Endometrium (tissue), 2 donors: ENCODE results near the gene CREBBP.

ENCODE experiments used
- FAIRE-seq: peaks from 2 replicates; lab custom pipeline; 2012; peaks lifted over from hg19 to GRCh38; lab: Jason Lieb, UNC
- donor health status: control.
- donor health status: control.

The CREBBP gene

DNA sequence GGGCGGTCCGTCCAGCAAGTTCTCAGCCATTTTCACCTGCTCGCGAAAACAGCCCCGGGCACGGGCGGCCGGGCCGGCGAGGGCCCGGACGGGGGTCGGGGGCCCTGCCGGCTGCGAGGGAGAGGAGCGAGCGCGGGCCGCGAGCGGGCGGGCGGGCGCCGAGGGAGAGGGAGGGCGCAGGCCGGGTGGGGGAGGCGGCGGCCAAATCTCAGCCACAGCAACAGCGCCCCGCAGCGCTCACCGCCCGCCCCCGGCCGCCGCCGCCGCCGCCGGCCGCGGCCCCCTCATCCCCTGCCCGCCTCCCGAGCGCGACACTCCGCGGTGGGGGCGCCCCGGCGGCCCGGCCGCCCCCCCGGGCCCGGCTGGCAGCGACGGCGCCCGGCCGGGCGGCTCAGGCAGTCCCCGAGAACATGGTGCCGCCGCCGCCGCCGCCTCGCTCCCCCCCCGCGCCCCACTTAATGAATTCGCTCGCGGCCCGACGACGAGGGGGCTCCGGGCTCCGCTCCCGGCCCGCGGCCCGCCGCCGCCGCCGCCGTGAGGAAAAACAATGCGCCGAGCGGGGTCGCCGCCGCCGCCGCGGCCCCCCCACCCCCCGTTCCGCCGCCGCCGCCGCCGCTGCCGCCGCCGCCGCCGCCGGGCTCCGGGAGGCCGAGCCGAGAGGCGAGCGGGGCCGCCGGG lies 487 bp downstream of the CREBBP start:
- FAIRE-seq: no peak

DNA sequence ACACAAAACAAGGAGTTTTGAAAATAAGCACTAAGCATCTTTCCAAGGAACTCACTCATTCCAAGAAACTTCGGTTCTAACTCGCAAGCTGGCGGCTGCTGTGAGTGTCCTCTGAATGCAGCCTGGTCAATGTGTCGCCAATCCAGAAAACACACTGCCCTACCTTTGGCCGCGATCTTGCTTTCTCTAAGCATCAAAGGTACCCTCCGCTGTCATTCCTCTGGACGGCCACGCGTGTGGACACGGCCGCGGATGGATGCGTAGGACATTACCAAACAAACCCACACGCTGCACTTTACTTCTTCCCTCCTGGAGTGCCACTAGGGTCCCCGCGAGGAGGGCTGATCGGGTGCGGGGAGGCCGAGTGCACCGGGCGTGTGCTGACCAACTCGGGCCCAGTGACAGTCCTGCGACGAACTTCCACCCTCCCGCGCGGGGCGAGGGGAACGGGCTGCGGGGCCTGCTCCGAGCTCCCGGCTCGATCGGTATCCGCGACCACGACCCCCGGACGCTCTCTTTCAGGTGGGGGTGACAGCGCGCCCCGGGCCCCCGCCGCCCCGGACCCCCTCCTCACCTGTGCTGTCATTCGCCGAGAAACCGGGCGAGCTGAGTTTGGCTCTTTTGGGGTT lies 1.1 kb downstream of the CREBBP start:
- FAIRE-seq: no peak

DNA sequence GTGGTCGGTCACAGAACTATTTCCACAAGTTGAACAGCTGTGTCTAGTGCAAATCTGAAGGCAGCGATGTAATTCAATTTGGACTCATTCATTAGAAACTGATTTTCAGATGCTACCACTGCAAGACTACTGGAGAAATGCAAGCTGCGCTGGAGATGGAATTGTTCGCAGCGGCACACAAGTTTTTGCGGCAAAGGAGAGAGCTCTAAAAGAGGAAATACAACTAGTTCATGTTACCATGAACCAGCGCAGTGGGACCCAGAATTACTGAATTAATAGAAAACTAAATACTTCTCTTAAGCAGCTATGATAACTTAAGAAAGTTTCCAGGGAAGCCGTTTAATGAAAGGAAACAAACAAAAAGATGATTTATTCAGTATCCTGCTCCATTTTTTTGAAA lies 1.9 kb downstream of the CREBBP start:
- no peak for FAIRE-seq

DNA sequence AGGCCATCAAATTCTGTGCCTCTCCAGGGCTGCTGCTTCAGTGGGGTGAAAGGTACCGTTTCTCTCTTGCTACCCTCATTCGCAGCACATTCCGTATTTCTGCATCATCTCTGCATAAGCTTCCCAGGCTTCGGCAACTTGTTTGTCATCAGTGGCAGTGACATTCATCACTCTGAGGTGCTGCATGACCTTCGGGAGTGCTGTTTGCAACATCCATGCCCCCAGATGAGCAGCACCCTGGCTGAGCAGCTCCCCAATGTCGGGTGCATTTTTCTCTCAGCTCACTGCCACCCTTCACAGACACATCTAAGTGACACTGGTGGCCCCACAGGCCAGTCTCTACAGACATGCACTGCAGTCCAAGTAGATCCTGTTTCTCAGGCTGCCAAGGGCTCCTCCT lies 3.8 kb downstream of the CREBBP start:
- no peak for FAIRE-seq

DNA sequence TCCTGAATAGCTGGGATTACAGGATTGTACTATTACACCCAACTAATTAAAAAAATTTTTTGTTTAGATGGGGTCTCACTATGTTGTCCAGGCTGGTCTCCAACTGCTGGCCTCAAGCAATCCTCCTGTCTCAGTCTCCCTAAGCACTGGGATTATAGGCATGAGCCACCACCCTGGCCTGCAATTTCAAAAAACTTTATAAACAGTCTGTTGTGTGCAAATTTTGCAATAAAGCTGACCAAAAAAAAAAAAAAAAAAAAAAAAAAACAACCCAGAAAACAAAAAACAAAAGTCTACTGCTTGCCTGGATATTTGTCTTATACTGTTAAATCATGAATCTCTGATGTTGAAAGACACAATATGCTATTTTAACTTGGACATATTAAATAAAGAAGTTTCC lies 4.4 kb downstream of the CREBBP start:
- no peak for FAIRE-seq

DNA sequence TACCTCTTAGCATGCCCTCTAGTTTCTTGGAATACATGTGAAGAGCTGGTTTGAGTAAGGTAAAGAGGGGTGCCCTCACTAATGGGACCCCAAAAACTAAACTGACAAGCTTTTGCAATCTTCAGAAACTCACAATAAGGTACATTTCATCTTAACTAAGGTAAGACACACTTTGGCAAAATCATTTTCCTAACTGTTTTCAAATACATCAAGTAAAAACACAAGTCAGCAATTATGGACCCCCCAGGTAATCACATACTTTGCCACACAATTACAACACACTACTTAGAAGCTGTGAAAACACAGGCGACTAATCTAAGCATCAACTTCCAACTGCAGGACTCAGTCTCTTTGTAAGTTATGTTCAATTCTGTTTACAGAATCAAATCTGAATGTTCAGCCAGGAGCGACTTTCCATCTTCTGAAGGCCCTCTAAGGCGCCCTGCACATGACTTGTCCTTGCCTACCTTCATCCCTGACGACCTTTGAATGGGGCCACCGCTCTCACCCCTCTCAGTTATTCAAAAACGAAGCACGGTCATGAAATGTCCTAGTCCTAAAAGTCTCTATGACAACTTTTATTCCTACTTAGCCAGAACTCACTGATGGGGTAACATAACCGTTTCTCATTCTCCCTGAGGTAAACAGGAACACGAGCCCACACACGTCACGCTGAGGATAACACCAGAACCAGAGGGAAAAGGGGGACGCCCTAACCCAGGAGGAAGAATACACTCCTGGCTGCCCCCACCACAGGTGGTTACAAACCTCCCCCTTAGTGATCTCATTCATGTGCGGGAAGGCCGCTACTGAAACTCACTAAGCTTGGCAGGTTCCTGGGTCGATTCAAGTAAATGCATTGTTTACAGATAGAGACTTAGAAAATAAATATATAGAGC lies 5.5 kb downstream of the CREBBP start:
- no peak for FAIRE-seq

DNA sequence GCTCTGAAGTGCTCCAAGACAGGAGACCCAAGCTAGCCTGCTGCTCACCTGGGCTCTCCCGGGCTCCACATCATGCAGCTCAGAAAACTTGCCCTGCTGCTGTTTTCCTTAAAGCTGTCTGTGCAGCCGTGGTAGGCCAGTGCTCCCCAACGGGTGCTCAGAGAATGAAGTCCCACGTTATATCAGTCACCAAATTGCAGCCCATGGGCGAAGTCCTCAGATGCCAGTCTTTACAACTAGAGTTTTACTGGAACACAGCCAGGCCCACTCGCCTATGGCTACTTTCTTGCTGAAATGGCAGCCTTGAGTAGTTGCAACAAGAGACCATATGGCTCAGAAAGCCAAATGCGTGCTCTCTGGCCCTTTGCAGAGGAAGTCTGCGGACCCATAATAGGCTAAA lies 6.3 kb downstream of the CREBBP start:
- FAIRE-seq: no peak

DNA sequence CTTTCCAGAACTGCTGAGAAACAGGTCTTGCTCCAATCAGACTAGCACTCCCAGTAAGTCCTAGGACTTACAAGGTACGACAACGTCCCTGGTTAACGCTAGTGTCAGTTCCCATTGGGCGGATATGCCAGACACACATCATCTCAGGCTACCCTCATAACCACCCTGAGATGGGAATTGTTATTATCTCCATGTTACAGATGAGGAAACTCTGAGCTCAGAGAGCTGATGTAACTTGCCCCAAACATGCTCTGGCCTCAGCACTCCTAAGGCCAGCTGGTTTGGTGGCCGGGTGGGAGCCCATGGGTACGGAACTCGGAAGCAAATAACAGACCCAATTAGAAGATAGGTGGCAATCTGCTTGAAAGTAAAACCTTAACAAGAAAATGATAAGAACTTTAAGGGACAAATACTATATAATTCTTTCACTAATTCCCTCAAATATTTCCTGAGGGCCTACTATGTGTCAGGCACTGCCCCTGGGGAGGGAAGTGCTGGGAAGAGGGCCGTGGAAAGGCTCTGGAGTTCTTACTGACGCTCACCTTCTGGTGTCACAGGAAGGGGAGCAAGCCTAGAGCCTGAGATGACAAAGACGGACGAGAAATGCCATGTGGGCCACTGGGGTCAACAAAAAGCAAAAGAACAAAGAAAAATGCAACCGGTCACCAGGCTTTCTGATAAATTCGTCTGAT lies 6.9 kb downstream of the CREBBP start:
- FAIRE-seq: no peak

DNA sequence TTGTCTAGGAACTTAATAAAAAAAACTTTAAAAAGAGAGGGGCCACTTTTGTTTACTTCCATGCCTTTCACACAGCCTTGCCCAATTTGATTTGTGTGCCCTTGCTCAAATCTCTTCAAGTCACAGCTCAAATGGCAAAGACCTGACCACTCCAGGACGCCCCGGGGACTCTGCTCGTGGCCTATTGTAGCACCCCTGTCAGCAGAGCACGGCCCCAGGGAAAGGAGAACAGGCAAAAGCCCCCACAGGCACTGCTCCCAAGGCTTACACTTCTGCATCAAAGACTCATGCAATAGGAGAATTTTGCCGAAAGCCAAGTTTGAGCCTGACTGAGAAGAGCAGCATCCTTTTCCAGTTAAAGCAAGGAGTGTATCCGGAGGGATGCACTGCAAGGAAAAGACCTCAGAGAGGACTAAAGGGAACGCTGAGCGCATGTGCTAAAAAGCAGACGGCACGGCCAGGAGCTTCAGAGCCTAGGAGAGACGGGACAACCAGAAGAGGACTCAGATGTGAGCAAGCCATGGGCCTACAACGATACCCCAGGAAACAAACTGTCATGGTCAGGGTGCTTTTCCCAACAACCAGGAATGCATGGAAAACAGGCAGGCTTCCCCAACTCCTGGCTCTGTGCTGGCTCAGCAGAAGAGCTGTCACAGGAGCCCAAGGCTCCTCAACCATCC lies 8.2 kb downstream of the CREBBP start:
- FAIRE-seq: no peak

DNA sequence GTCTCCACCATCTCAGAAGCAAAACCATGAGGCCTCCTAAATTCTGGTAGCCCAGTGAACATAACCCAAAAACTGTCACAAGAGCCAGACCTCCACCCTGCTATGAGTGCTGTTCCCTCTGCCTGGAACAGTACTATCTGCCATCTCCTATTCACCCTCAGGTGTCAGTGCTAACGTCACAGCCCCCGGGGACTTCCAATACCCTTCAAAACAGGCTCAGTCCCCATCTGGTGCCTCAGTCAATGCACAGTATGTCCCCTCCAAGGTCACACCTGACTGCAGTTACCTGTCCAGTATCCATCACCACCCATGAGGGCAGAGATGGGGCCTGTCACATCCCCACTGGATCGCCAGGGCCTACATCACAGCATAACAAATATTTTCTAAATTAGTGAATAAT lies 11.5 kb downstream of the CREBBP start:
- FAIRE-seq: no peak

DNA sequence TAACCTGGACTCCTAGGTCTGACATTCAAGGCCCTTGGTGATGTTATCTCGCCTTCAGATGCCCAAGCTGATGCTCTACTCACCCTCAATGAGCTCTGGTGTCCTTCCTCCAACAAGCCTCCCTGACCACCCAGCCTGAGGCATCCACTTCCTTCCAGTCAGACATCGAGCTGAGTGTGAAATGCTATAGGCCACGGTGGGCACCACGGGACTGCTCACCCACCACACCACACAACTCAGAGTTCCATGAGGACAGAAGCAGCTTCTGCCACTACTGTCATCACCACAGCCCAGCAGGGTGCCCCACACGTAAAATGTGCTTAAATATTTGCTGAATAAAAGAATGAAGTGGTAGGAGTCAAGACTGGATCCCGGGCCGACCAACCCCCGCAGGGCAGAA lies 12.0 kb downstream of the CREBBP start:
- no peak for FAIRE-seq

DNA sequence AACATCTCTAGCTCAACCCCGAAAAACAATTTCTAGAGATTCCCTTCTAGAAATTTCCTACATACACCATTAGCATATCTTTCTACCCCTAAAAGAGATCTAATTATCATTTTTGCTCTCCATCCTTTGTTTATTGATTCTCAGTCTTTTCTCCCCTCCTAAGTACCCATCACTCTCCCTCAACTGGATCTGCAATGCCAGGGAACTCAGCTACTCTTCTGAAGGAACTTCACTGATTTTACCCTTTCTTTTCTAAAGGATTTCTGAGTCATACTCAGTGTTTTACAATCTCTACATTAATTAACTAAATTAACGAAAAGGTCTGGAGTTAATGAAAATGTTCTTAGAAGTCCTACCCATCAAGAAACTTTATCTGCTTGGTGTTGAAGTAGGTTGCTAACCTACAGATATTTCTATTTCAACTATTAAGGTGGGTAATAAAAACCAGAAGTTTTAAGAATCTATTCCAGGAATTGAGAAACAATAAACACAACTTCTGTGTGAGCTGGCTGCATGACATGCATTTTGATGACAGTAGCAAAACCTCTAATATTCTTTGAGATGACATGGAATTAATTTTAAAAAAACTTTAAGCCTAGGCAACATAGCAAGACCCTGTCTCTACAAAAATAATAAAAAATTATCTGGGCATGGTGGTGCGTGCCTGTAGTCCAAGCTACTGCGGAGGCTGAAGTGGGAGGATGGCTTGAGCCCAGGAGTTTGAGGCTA lies 13.6 kb downstream of the CREBBP start:
- no peak for FAIRE-seq

DNA sequence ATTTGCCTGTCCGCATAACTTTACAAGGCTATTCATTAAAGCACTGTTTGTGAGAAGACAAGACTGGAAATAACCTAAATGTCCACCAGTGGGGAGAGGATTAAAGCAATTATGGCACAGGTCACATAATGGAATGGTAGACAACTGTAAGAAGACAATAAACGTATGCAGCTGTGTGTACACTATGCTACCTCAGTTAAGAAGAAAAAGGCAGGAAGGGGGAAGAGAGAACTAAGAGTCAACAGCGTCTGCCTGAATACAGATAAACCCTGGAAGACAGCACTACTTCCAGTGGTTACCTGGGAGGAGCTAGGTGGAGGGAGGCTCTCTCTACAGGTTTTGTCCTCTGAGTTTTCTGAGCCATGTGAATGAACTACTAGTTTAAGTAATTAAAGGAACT lies 15.3 kb downstream of the CREBBP start:
- no peak for FAIRE-seq

DNA sequence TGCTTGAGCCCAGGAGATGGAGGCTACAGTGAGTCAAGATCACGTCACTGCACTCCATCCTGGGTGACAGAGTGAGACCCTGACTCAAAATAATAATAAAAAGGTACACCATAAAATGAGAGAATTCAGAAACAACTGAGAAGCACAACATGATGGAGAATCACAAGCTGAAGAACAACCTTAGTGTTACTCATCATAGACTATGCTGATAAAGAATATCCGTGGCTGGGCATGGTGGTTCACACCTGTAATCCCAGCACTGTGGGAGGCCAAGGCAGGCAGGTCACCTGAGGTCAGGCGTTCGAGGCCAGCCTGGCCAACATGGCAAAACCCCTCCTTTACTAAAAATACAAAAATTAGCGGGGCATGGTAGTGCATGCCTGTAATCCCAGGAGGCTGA lies 16.0 kb downstream of the CREBBP start:
- FAIRE-seq: no peak

DNA sequence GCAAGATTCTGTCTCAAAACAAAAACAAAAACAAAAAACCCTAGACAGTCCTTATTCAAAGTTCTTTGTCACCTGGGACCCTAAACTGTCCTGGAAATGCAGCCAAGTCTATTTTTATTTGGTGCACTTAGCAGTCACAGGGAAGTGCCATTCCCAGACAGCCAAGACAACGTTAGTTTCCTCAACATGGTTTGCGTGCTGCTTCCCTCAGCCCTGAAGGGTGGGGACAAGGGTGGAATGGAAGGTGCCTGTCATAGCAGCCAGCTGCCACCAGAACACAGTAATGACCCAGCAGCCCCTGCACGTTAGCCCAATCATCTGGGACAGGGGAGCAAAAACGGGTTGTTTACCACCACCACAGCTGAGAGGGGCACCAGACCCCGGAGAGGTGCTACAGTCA lies 16.9 kb downstream of the CREBBP start:
- FAIRE-seq: no peak

DNA sequence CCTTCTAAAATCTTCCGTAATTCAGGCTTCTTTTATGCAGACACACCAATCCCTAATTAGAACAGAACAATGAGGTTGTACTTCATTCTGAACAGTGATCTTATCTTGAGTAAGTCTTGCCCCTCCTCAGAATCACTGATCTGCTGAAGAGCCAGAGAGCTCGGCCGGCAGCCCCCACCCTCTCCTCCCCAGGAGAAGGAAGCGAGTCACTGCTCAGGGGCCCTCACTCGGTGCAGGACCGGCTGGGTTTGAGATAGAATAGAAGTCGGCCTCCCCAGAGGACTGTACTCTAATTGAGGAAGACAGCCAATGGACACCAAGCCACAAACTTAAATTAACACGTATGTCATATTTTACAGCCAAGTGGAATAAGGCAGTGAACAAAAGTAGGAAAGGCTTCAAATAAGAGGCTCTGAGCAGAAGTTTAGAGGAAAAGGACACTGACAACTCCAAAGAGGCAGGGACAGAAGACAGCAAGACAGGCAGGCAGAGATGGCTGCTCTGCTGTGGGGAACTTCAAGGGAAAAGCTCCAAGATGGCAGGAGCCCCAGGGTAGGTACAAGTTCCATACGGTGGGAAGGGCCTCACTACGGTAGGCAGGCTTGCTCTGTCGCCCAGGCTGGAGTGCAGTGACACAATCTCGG lies 18.6 kb downstream of the CREBBP start:
- no peak for FAIRE-seq

DNA sequence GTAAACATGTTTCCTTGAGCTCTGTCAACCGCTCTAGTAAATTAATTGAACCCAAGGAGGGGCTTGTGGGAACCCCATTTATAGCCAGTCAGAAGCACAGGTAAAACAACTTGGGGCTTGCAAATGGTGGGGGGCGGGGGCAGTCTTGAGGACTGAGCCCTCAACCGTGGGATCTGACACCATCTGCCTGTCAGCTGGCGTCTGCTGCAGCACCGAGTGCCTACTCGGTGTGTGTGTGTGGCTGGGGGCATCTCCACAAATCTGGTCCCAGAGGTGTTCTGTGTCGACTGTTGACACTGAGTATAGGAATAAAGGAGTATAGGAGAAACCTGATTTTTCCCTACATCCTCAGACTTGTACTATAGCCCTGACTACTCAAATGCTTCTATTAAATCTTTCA lies 20.6 kb downstream of the CREBBP start:
- no peak for FAIRE-seq

DNA sequence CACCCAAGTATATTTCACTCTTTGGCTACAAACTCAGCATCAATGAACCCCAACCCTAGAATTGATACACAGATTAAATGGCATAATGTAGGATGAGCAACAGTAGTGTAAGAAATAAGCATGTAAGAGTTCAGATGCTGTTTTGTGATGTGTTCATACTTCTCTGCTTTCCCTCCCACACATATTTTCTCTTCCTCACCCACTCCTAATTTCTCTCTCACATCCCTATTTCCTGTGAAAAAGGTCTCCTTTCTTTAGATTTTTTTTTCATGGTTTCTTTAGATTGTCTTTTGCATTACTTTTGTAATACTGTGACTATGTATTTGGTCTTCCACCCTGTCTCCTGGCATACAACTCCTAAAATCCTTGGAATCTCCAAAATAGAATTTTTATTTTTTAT lies 21.7 kb downstream of the CREBBP start:
- FAIRE-seq: no peak

DNA sequence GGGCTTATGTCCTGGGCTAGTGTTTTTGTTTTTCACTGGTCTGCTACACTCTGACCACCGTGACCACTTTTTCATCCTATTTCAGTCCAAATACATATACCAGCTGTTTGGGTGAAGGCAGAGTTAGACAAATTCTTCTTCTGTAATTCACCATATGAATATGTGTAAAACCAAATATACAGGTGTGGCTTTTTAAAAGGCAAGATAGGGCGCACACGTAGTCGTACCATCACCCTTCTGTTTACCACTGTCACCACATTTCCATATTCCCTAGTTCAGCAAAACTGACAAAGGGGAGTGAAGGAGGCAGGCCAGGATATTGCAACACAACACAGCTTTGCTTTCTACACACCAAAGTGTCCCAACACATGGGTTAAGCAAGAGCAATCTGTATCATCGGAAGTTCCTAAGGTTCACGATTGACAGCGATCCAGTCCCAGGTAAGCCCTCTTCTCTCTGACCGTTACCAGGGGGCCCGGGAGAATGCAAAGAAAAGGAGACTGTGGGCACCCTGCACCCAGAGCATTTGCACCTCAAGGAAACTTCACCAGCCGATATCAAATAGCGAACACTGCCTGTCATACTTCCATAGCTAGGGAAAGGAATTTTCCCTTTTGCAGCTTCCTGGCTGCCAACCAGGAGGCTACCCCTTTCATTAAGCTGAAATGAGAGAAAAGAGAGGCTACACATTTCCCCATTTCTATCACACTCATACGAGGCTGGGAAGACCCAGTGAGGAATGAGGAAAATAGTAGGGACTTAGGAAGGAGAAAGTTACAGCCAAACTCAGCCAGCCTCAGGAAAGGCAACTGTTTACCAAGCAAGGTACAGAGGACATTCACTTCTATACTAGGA lies 23.1 kb downstream of the CREBBP start:
- FAIRE-seq: no peak
